Activated effector memory CD4-positive, alpha-beta T cell treated with anti-CD3 and anti-CD28 coated beads, Interleukin-2, amount 50 U/mL, for 16 hours (primary cell): ENCODE results near the gene LMNB1.
A peak's percentile ranks its signal among the peaks of the same experiment; 100 is the strongest.
"Not testable (repeated sequence)": the region's sequence is repeated elsewhere in the genome, so short reads cannot be mapped to it uniquely, and the experiment has no call there.

Experiments used
- DNase-seq: peaks from one replicate; pipeline ENCODE4 v3.0.0-alpha.2; 2020

The LMNB1 gene

GRCh38 chr5:126778675-126779403 is 1.9 kb downstream of the LMNB1 start:
- no peak for DNase-seq

DNA sequence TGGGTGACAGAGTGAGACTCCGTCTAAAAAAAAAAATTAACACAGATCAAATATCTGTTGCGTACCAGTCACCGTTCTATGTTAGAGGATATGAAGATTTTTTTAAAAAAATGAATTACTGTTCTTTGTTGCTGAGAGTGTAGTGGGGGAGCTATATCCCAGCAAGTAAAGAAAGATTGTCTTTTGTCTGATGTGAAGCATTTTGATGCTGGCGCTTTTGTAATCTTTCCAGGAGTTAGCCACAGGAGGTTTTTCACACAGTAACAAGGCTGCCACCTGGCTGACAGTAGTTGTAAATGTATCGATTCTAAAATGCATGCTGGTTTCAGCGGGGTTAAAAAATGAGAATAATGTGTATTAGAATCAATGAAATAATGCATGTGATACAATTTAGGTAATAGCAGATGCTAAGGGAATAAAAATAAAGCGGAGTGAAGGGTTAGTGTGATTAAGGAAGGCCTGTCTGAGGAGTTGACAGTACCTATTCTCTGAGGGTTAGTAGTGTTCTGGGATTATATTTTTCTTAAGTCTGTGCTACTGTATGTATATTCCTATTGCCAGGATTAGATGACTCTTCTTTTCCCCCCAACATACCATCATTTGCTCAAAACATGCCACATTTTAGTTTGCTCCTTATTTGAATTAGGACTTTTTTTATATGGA is 3.4 kb downstream of the LMNB1 start:
- peak; percentile 80 for DNase-seq

- not testable (repeated sequence) for DNase-seq
These were observed 11.5 kb downstream of the LMNB1 start for GRCh38 chr5:126788409-126788808.

- DNase-seq, result no peak
These were observed 16.2 kb downstream of the LMNB1 start for GRCh38 chr5:126793097-126793496.

DNA sequence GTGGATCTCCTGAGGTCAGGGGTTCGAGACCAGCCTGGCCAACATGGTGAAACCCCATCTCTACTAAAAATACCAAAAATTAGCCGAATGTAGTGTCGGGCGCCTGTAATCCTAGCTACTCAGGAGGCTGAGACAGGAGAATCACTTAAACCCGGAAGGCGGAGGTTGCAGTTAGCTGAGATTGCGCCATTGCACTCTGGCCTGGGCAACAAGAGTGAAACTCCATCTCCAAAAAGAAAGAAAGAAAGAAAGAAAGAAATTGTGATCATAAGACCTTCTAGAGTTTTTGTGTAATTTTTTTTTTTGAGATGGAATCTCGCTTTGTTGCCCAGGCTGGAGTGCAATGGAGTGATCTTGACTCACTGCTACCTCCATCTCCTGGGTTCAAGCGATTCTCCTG is 16.7 kb downstream of the LMNB1 start:
- not testable (repeated sequence) for DNase-seq

DNA sequence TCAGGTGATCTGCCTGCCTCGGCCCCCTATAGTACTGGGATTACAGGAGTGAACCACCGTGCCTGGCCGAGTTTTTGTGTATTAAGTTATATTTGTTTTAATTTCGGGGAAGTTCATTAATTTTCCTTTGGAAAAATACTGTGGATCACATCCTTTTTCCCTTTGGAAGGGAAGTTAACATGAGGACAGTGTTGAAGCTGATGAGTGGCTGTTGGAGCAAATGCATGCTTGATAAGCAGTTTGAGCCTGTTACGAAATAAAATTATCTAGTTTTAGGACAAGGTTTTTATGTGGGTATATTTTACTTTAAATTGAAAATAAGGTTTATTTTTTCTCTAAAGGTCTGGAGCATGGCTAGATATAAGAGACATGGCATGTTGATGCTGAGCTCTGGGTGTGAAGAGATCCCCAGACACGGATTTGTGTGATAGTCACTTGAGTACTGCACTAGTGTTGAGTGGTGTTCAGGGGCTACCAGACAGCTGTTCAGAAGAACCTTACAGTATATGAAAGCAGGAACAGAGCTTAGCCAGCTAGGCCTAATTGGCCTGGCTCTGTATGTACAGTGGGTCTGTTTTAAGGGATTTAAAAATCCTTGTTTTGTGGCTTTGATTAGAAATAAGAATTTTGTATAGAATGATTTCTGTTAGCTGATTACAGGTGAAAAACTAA is 17.4 kb downstream of the LMNB1 start:
- no peak for DNase-seq

DNA sequence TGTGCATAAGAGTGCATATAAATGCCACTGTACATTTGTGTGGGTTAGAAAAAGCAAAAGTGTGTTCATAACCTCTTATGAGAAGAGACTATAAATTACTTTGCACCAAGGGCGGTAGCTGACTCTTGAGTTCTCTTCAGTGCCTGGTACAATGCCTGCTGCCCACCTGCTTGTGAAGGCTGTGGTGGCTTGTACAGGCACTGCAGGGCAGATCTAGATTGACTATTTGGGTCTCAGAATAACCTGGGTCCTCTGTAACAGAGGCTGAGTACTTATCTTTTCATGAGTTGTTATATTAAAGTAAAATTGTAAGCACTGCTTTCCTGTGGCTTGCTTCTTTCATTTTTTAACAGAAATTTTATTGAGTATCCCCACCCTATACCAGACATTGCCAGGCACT is 22.8 kb downstream of the LMNB1 start:
- no peak for DNase-seq

DNA sequence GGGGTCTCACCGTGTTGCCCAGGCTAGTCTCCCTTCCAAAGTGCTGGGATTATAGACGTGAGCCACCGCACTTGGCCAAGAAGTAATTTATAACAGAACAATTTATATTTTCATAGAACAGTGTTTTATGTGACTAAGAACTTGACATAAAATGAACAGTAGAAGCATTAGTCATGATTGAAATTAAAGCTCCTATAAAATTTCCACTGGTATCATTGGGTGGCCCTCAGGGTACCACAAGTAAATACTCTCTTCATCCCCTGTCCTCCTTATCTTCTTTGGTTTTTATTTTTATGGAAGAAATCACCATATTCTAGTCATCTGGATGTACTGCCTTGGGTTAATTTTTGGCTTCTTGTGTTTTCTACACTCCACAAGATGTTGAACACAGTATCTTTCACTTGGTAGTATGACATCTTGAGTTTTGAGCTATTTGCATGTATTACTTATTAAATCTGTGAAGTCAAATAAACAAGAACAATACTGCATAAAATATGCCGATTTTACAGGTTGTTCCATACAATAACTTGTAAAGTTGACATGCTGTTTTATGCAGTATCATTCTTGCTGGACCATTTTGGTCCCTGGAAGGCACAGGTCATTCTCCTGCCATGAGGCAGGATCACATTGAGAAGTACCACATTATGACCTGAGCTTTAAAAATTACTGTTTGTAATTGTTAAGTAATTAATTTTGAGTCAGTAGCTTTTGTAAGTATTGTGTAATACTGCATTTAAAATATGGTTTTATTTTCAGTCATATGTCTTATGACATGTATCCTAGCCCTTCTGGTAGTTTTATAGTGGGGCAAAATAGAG is 24.4 kb downstream of the LMNB1 start:
- no peak for DNase-seq

DNA sequence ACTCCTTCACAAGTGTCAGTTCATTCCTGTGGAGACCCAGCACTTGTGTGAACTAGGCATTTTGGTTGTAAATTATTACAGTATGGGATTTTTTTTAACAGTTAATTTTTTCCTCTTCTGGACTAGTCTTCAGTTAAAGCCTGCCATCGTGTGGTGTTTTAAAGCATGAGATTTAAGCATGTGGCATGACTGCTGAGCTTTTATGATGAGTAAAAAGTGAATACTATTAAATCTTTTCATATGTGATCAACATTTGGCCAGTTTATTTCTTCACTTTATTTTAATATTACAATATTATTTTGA is 25.0 kb downstream of the LMNB1 start:
- DNase-seq, result no peak

DNA sequence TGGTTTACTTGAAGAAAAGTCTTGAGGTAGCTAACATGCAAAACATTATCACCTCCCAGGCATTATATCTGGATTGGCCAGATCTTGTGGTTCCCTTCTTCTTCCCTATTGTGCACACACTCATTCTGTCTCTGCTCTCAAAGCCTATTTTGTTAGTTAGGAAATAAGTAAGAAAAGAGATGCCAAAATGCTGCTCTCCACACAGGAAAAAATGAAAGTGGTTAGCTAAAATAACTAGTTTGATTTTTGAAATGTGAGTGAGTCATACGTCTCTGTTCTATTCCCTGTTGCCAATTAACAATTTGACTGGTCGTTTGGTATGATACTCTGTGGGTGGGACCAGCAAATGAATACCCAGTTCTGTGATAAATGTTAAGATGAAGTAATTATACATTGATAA is 28.1 kb downstream of the LMNB1 start:
- DNase-seq, result no peak

DNA sequence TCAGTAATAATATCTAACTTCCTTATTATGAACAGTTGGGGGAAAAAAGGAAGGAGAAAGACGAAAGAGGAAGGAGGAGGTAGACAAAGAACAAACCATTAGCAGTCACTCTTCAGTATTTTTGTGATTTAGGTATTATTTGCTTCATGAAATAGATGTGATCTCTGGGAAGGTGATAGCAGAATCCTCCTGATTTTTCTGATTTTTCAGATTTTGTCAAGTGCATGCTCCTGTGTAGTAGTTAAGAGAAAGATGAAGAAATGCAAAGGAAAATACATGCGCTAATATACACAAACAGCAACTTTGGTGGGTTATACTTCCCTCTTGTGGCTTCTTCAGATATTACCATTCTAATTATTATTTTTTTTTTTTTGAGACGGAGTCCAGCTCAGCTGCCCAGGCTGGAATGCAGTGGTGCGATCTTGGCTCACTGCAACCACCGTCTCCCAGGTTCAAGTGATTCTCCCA is 31.6 kb downstream of the LMNB1 start:
- no peak for DNase-seq

- no peak for DNase-seq
These were observed 33.0 kb downstream of the LMNB1 start for GRCh38 chr5:126809916-126810315.

GRCh38 chr5:126810596-126811380 is 33.9 kb downstream of the LMNB1 start:
- no peak for DNase-seq

GRCh38 chr5:126811515-126812198 is 34.7 kb downstream of the LMNB1 start:
- DNase-seq, result peak; percentile 69

- no peak for DNase-seq
These were observed 35.2 kb downstream of the LMNB1 start for GRCh38 chr5:126812199-126812570.

DNA sequence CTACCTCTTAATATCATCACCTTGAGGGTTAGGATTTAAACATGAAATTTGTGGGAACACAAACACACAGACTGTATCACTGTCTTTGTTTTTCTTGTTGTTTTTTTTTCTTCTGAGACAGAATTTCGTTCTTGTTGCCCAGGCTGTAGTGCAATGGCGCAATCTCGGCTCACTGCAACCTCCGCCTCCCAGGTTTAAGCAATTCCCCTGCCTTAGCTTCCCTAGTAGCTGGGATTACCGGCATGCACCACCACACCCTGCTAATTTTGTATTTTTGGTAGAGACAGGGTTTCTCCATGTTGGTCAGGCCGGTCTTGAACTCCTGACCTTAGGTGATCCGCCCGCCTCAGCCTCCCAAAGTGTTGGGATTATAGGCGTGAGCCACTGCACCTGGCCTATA is 36.9 kb downstream of the LMNB1 start:
- DNase-seq, result not testable (repeated sequence)

- DNase-seq, result no peak
These were observed 37.9 kb downstream of the LMNB1 start for GRCh38 chr5:126814721-126815404.

GRCh38 chr5:126816649-126817048 is 39.7 kb downstream of the LMNB1 start:
- DNase-seq, result no peak

- DNase-seq, result no peak
These were observed 41.8 kb downstream of the LMNB1 start for GRCh38 chr5:126818736-126819135.

- DNase-seq, result no peak
These were observed 42.3 kb downstream of the LMNB1 start for GRCh38 chr5:126819253-126819652.

DNA sequence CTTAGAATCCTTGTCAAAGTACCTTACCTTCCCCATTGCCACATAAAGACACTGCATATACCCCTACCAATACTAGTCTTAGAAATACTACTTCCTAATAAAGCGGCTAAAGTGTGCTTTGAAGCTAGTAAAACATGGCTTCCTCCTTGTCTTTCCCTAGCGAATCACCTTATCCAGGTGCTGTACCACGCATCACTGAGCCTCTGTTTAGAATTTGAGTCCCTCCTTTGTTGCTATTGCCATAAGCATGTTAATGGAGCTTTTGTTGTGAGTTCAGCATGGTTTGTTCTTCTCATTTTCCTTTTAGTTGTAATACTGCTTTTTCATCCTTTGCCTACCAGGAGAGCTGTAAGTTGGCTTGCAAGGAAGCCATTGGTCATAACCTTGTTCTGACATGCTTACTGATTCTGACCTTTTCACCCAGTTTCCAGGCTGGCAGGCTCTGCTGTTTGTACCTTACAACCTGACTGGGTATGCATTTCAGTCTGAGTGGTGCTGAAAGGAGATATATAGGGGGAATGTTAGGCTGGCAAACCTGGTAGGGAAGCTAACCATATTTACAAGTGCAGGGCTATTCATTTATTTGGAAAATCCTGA is 49.8 kb downstream of the LMNB1 start:
- no peak for DNase-seq
